ENCODE data around the gene RREB1.

GRCh38 chr6:7298113-7298512 is 190.4 kb downstream of the RREB1 start:
- TF ChIP-seq EZH2 (IDR thresholded peaks at IDR 0.05; ENCODE audit: low read length) (no peak), CTCF (optimal IDR thresholded peaks at IDR 0.05 in 1 of 3, IDR thresholded peaks at IDR 0.05 in 1 of 3, conservative IDR thresholded peaks at IDR 0.05 in 1 of 3; ENCODE audit: extremely low read depth in 1 of 3, insufficient read depth in 2 of 3, low read length in 3 of 3) (no peak)

Data from keratinocyte (primary cell).